Ascending aorta (tissue), 2 donors: Measurements from ENCODE around the gene CBR1. TPM values are rescaled to one million over a fixed set of nuclear protein-coding genes. Genes with fewer than 3 reads are reported as not detected.

Experiments used
- DNase-seq, 2 donors: peaks; one replicate each; pipeline ENCODE4 v3.0.0-alpha.2; 2019; ENCODE audit warnings: low spot score in 2 of 2
- H3K27ac ChIP-seq, 2 donors: fragments of 200-600 bp; sonication (generic); one replicate each; pipeline ENCODE4 v1.5.1; 2016 to 2017; ENCODE audit warnings: mild to moderate bottlenecking in 1 of 2
- H3K27me3 ChIP-seq: fragments of 200-600 bp; sonication (generic); one replicate; pipeline ENCODE4 v1.5.1; 2017
- H3K36me3 ChIP-seq, 2 donors: fragments of 200-600 bp; sonication (generic); one replicate each; pipeline ENCODE4 v1.5.1; 2016
- H3K4me1 ChIP-seq, 2 donors: fragments of 200-600 bp; sonication (generic); one replicate each; pipeline ENCODE4 v1.5.1; 2016 to 2017; ENCODE audit warnings: mild to moderate bottlenecking in 1 of 2
- H3K4me3 ChIP-seq, 2 donors: fragments of 200-600 bp; sonication (generic); one replicate each; pipeline ENCODE4 v1.5.1; 2016 to 2017; ENCODE audit warnings: mild to moderate bottlenecking in 1 of 2
- H3K9me3 ChIP-seq, 2 donors: fragments of 200-600 bp; sonication (generic); one replicate each; pipeline ENCODE4 v1.5.1; 2016
- intact Hi-C: fragments of 100-400 bp; cut with DNase I; formaldehyde crosslinking; loops from one replicate; pipeline ENCODE4 v1.15.1; 2023
- total RNA-seq: library from RNA; depleted of rRNA; stranded (reverse); fragments of >200 nt; gene quantifications from one replicate; pipeline ENCODE4 v1.1.0, GENCODE V29; 2016
- TF ChIP-seq, protein P1 (sequence below), 3 experiments: fragments of 200-600 bp in 2 of 3; fragments of 450-650 bp in 1 of 3; sonication (generic) in 2 of 3; IDR thresholded peaks; one replicate each; pipeline ENCODE4 v1.5.1; 2016 to 2019; ENCODE audit warnings: antibody characterized with exemption in 3 of 3, mild to moderate bottlenecking in 1 of 3, moderate library complexity in 1 of 3

Gene CBR1
- total RNA-seq, 1 donor from 2014 or later, result 101 TPM

DNA sequence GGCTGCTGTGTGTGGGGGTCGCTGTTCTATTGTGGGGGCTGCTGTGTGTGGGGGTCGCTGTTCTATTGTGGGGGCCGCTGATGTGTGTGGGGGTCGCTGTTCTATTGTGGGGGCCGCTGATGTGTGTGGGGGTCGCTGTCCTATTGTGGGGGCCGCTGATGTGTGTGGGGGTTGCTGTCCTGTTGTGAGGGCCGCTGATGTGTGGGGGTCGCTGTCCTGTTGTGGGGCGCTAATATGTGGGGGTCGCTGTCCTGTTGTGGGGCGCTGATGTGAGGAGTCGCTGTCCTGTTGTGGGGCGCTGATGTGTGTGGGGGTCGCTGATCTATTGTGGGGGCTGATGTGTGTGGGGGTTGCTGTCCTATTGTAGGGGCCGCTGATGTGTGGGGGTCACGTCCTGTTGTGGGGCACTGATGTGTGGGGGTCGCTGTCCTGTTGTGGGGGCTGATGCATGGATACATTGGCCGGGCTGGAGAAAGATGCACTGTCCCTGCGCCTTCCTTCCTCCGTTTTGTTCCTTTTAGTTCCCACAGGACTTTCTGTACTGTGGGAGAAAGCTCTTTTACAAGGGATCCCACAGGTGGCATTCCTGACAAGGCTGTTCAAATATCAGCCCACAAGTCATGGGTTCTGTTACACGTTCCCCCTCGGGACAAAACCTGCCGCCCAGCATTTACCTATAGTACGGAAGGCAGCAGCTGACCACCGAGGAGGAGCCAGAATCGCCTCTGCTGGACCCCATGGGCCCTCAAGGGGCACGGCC is 37.0 kb upstream of the CBR1 start:
- no peak for DNase-seq
- Histone ChIP-seq H3K36me3 (peaks cover 30 to 31% of the 10 kb centered on the region in 2 donors), H3K9me3 (no peaks in the 10 kb centered on the region), H3K4me1 (no peaks in the 10 kb centered on the region), H3K27me3 (no peaks in the 10 kb centered on the region), H3K4me3 (no peak overlapping the region), H3K27ac (no peak overlapping the region)
- intact Hi-C loops, result no loop called here
- TF ChIP-seq, protein P1, sequence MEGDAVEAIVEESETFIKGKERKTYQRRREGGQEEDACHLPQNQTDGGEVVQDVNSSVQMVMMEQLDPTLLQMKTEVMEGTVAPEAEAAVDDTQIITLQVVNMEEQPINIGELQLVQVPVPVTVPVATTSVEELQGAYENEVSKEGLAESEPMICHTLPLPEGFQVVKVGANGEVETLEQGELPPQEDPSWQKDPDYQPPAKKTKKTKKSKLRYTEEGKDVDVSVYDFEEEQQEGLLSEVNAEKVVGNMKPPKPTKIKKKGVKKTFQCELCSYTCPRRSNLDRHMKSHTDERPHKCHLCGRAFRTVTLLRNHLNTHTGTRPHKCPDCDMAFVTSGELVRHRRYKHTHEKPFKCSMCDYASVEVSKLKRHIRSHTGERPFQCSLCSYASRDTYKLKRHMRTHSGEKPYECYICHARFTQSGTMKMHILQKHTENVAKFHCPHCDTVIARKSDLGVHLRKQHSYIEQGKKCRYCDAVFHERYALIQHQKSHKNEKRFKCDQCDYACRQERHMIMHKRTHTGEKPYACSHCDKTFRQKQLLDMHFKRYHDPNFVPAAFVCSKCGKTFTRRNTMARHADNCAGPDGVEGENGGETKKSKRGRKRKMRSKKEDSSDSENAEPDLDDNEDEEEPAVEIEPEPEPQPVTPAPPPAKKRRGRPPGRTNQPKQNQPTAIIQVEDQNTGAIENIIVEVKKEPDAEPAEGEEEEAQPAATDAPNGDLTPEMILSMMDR (IDR thresholded peaks at IDR 0.05), result no peak

- no peak for DNase-seq
- intact Hi-C loops, result no loop called here
- peaks cover 35 to 42% of the 10 kb centered on the region in 2 donors for H3K36me3 ChIP-seq
Observed at GRCh38 chr21:36034211-36034913, 35.5 kb upstream of the CBR1 start.

GRCh38 chr21:36035381-36035791 is 34.4 kb upstream of the CBR1 start:
- no peak for DNase-seq
- H3K9me3 ChIP-seq, result no peaks in the 10 kb centered on the region
- no peaks in the 10 kb centered on the region for H3K27me3 ChIP-seq
- peaks cover 0 to 4% of the 10 kb centered on the region in 2 donors for H3K4me1 ChIP-seq
- no peak overlapping the region for H3K27ac ChIP-seq
- H3K4me3 ChIP-seq, result no peak overlapping the region
- TF ChIP-seq, protein P1 (IDR thresholded peaks at IDR 0.05), result no peak
- H3K36me3 ChIP-seq, result peaks cover 35 to 42% of the 10 kb centered on the region in 2 donors
- intact Hi-C loops, result no loop called here

More at GRCh38 chr21:36034211-36034913, 35.5 kb upstream of the CBR1 start:
- Histone ChIP-seq H3K4me1 (no peaks in the 10 kb centered on the region), H3K4me3 (no peak overlapping the region), H3K27ac (no peak overlapping the region), H3K27me3 (no peaks in the 10 kb centered on the region), H3K9me3 (no peaks in the 10 kb centered on the region)
- TF ChIP-seq, protein P1 (IDR thresholded peaks at IDR 0.05), result no peak

DNA sequence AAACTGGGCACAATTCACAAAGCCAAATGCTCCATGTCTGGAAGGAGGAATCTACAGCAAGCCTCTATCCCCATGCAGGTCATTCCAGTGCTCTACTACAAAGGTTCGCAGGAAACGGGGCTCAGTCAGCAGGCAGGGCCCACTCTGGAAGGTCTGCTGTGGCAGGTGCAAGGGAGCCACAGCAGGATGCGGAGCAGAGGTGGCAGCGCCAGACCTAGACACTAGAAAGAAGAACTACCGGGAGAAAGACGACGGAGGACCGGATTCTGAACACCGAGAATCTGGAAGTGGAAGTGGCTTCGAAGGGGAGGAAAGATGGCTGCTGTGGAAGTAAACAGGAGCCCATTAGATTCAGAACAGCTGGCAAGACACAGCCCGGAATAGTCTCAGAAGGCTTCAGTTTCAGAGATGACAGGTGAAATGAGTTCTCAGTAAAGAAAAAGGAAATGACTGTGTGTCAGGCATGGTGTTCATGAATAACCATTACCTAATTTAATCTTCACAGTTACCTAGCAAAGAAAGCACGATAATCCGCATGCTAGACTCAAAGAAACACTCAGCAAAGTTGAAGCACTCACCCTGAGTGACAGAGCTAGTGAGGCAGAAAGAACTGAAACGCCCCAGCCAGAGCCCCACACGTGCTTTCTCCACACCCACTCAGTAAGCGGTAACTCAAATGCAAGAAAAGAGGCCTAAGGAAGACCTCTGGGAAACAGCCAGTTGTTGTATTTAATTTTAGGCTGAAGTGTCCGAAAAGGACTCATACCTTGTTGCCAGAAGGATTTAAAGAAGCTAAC is 30.9 kb upstream of the CBR1 start:
- peaks cover 45 to 67% of the 10 kb centered on the region in 2 donors for H3K36me3 ChIP-seq
- intact Hi-C loops, result no loop called here
- H3K4me1 ChIP-seq, result peaks cover 0 to 4% of the 10 kb centered on the region in 2 donors
- H3K27me3 ChIP-seq, result no peaks in the 10 kb centered on the region
- no peaks in the 10 kb centered on the region for H3K9me3 ChIP-seq
- TF ChIP-seq, protein P1 (IDR thresholded peaks at IDR 0.05), result no peak
- no peak overlapping the region for H3K4me3 ChIP-seq
- DNase-seq, result no peak
- H3K27ac ChIP-seq, result no peak overlapping the region

DNA sequence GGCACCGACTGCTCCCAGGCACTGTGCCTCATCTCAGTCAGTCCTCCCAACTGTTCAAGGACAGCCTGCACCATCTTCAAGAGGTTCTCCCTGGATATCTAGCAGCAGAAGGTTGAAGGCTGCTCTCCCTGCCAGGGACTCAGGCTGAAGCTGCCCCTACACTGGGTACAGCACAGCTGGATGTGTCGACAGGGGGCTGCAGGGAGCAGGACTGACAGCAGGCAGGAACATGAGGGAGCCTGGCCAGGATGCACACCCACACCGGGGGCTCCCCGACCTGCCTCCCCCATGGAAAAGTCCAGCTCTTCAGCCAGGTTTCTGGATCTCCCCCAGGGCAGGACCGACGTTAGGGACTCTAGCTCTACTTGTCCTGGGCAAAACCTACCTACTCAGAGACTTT is 30.0 kb upstream of the CBR1 start:
- H3K4me3 ChIP-seq, result no peak overlapping the region
- intact Hi-C loops, result no loop called here
- no peaks in the 10 kb centered on the region for H3K27me3 ChIP-seq
- H3K4me1 ChIP-seq, result peaks cover 0 to 4% of the 10 kb centered on the region in 2 donors
- peak overlapping the region; percentile 44 to 49 for H3K27ac ChIP-seq
- peaks cover 52 to 74% of the 10 kb centered on the region in 2 donors for H3K36me3 ChIP-seq
- TF ChIP-seq, protein P1 (IDR thresholded peaks at IDR 0.05), result no peak
- H3K9me3 ChIP-seq, result no peaks in the 10 kb centered on the region
- no peak for DNase-seq
